HL-60 (cell line): ENCODE measurements around the gene NAXE.

Source experiments
- POLR2AphosphoS5 ChIP-seq: IDR thresholded peaks from 2 replicates; pipeline ENCODE4 v1.6.1; 2012; ENCODE audit warnings: low read depth
- SPI1 ChIP-seq: IDR thresholded peaks from 2 replicates; pipeline ENCODE4 v1.6.1; 2012; ENCODE audit warnings: low read depth, mild to moderate bottlenecking, borderline replicate concordance
- TF ChIP-seq, protein P1 (sequence below): IDR thresholded peaks from one replicate; pipeline ENCODE4 v1.5.1; 2011; ENCODE audit warnings: low read length, control low read depth, inconsistent platforms; ENCODE audit not compliant: insufficient read depth

GRCh38 chr1:156550346-156550745, 41.2 kb upstream of the NAXE start:
- no peak for TF ChIP-seq POLR2AphosphoS5
- TF ChIP-seq, protein P1, sequence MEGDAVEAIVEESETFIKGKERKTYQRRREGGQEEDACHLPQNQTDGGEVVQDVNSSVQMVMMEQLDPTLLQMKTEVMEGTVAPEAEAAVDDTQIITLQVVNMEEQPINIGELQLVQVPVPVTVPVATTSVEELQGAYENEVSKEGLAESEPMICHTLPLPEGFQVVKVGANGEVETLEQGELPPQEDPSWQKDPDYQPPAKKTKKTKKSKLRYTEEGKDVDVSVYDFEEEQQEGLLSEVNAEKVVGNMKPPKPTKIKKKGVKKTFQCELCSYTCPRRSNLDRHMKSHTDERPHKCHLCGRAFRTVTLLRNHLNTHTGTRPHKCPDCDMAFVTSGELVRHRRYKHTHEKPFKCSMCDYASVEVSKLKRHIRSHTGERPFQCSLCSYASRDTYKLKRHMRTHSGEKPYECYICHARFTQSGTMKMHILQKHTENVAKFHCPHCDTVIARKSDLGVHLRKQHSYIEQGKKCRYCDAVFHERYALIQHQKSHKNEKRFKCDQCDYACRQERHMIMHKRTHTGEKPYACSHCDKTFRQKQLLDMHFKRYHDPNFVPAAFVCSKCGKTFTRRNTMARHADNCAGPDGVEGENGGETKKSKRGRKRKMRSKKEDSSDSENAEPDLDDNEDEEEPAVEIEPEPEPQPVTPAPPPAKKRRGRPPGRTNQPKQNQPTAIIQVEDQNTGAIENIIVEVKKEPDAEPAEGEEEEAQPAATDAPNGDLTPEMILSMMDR, result no peak
- TF ChIP-seq SPI1, result no peak
